ENCODE data around the gene SAMD13.

SAMD13 gene

GRCh38 chr1:84347271-84347931, 45.9 kb downstream of the SAMD13 start:
- DNase-seq, result no peak

- no peak for DNase-seq
Observed at GRCh38 chr1:84347932-84348555, 46.5 kb downstream of the SAMD13 start.

GRCh38 chr1:84348759-84349158, 47.3 kb downstream of the SAMD13 start:
- DNase-seq, result no peak

- no peak for DNase-seq
Observed at GRCh38 chr1:84350104-84350503, 48.6 kb downstream of the SAMD13 start.

GRCh38 chr1:84350550-84350949, 49.0 kb downstream of the SAMD13 start:
- DNase-seq, result no peak

GRCh38 chr1:84352298-84353106, 51.0 kb downstream of the SAMD13 start:
- DNase-seq, result no peak

- no peak for DNase-seq
Observed at GRCh38 chr1:84353695-84354094, 52.2 kb downstream of the SAMD13 start.

- DNase-seq, result no peak
Observed at GRCh38 chr1:84355556-84355955, 54.0 kb downstream of the SAMD13 start.

- no peak for DNase-seq
Observed at GRCh38 chr1:84356881-84357280, 55.4 kb downstream of the SAMD13 start.

GRCh38 chr1:84358695-84359094, 57.2 kb downstream of the SAMD13 start:
- DNase-seq, result no peak

- DNase-seq, result peak; percentile 24
Observed at GRCh38 chr1:84360316-84360715, 58.8 kb downstream of the SAMD13 start.

GRCh38 chr1:84361796-84362195, 60.3 kb downstream of the SAMD13 start:
- DNase-seq, result no peak

GRCh38 chr1:84363019-84363418, 61.5 kb downstream of the SAMD13 start:
- no peak for DNase-seq

GRCh38 chr1:84363622-84364021, 62.1 kb downstream of the SAMD13 start:
- no peak for DNase-seq

GRCh38 chr1:84365225-84366221, 64.0 kb downstream of the SAMD13 start:
- peak; percentile 86 for DNase-seq

GRCh38 chr1:84366786-84367185, 65.3 kb downstream of the SAMD13 start:
- DNase-seq, result no peak

GRCh38 chr1:84367219-84367618, 65.7 kb downstream of the SAMD13 start:
- no peak for DNase-seq

- DNase-seq, result no peak
Observed at GRCh38 chr1:84368441-84368840, 66.9 kb downstream of the SAMD13 start.

GRCh38 chr1:84370266-84370665, 68.8 kb downstream of the SAMD13 start:
- DNase-seq, result no peak

- no peak for DNase-seq
Observed at GRCh38 chr1:84370831-84371394, 69.4 kb downstream of the SAMD13 start.

- DNase-seq, result no peak
Observed at GRCh38 chr1:84373436-84374141, 72.1 kb downstream of the SAMD13 start.
